ENCODE results near the gene NUCB1.

Gene NUCB1

GRCh38 chr19:48970139-48970766, 70.1 kb downstream of the NUCB1 start:
- no peaks in the 10 kb centered on the region for H3K4me1 ChIP-seq (ENCODE audit: control insufficient read depth, insufficient read depth, low read length, poor library complexity, severe bottlenecking)
- no peak overlapping the region for H3K27ac ChIP-seq (ENCODE audit: low read depth, low read length, severe bottlenecking)
- H3K36me3 ChIP-seq (ENCODE audit: control insufficient read depth, insufficient read depth, low read length) = peaks cover 70% of the 10 kb centered on the region
- H3K4me3 ChIP-seq (ENCODE audit: extremely low read depth, insufficient read depth, low read length, poor library complexity, severe bottlenecking) = no peak overlapping the region
- 94 to 97% methylated on average over 18 to 19 of the region's 23 CpGs for WGBS, 2 experiments (ENCODE audit: insufficient coverage in 2 of 2)
- no peaks in the 10 kb centered on the region for H3K9me3 ChIP-seq (ENCODE audit: control insufficient read depth, low read length)

GRCh38 chr19:48970923-48971395, 70.8 kb downstream of the NUCB1 start:
- Histone ChIP-seq H3K9me3 (ENCODE audit: control insufficient read depth, low read length) (no peaks in the 10 kb centered on the region), H3K4me3 (ENCODE audit: extremely low read depth, insufficient read depth, low read length, poor library complexity, severe bottlenecking) (no peak overlapping the region), H3K27ac (ENCODE audit: low read depth, low read length, severe bottlenecking) (no peak overlapping the region), H3K4me1 (ENCODE audit: control insufficient read depth, insufficient read depth, low read length, poor library complexity, severe bottlenecking) (no peaks in the 10 kb centered on the region), H3K36me3 (ENCODE audit: control insufficient read depth, insufficient read depth, low read length) (peaks cover 70% of the 10 kb centered on the region)
- 19 to 45% methylated on average over 9 to 14 of the region's 19 CpGs for WGBS, 2 experiments (ENCODE audit: insufficient coverage in 2 of 2)
